HG03342 (cell line): ENCODE data around the gene ADAMTSL3.

Source experiments
- ATAC-seq: cut with Tn5 transposase; IDR thresholded peaks from one replicate; pipeline ENCODE4 v1.9.1; 2021; ENCODE audit warnings: mild to moderate bottlenecking, moderate library complexity; ENCODE audit not compliant: unreplicated experiment

ADAMTSL3 gene

DNA sequence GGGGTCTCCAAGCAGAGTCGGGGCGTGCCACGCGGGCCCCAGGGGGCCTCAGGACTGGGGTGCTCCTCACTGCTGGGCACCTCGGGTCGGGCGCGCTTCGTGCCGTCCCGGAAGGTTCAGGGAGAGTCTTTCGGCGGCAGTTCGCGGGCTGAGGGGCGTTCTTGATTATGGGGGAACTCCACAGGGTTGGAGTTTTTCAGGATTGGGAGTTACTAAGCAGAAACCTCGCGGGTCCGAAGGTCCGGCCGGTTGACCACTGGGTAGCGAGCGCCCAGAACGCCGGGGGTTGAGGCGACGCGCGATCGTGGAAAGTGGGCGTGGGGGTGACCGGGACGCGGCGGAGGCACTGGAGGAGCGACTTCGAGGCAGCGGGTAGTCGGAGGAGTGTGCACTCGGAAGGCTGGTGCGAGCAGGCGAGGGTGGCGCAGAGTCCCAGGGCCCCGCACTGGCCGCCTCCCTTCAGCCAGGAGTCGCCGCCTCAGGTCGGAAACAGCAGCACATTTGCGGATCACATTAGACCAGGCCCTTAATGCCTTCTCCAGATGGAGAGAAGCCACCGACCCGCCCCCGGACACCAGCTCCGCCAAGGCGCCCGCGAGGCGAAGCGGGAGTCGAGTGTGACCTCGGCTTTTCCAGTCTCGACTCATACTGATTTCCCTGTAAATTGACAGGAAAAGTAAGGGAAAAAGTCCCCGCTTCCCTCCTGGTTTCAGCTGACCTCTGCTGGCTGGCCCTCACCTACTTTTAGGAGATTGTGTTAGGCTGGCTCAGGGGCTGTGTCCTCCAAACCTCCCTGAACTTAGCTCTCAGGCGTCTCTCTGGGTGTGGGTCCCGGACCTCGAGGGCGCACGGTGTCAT lies 685 bp downstream of the ADAMTSL3 start:
- ATAC-seq, result no peak

GRCh38 chr15:83655237-83655616 lies 1.3 kb downstream of the ADAMTSL3 start:
- ATAC-seq, result no peak

DNA sequence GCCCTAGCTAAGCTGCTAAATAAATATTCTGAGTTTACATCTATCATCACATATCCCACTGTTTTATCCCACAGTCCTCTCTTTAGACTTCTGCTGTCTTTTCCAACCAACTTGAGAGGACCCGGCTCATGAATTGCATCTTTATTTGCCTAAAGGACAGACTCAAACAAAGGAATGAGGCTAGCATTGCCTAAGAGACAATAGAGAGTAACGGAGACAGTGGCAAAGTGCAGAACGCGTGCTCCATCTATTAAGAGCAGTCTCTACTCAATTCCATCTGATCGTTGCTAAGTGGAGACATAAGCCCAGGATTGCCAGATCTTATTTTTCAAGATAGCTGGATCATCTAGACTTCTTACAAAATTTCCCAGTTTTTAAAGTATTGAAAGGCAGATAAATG lies 2.3 kb downstream of the ADAMTSL3 start:
- ATAC-seq, result no peak

DNA sequence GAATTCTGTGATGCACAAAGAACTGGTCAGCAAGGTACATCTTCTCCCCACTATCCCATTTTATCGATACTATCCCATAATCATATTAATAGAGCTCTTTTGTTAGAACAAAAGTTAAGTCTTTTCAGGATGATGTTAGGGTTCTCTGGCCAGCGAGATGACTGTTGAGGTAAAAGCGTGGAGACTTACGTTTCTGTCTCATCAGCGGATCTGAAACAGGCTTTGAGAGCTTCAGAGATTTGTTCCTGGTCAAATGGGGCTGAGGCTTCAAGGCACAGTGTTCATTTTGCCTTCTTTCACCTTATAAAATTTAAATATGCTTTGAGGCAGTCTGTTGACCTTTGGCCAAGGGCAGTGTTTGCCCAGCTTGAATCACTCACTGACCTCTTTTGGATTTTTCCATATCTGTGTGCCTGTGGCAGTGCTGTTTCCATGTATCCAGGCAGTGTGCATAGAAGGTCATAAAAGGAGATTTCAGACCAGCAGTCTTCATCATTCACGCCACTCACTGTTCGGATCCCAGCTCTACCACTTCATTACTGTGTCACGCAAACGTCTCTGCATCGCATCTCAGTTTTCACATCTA lies 3.1 kb downstream of the ADAMTSL3 start:
- ATAC-seq, result no peak

- ATAC-seq, result no peak
Measured at GRCh38 chr15:83657549-83657948, 3.6 kb downstream of the ADAMTSL3 start.

DNA sequence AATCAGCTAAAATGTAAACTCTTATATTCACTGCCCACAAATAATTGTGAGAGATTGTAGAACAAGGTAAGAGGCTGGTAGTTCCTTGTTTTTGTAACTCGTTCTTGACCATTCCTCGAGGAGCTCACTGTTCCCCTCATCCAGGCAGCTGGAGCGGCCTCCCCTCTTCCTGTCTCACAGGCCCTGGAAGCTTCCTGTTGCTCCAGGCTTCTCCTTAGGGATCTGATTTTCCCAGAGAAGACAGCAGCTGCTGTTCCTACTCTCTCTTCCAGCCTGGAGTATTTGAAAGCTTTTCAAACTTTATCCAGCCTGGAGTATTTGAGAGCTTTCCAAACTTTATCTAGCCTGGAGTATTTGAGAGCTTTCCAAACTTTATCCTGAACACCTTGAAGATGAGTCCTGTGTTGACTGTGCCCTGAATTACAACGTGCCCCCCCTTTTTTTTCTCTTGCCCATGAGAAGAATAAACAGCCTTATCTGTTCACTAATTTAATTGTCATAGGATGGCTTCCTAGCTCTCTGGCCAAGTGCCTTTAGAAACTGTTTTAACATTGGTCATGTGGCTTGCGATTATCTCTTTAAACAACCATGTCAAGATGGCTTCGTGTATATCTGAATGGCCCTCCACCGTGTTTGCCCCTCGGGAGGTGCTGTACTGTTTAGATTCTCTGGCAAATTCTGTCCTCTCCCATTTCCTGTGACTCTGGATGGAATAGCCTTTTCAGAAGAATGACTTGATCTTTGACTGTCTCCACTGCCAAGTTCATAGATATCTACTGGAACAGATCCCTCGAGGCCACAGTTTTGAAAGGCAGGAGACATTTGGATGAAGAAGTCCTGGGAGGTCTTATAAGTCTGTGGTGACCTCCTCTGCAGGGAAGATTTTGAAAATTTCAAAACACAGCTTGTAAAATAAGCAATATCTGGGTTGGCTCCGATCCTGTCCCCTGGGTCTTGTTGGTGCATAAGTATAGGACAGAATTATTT lies 4.8 kb downstream of the ADAMTSL3 start:
- ATAC-seq, result no peak

DNA sequence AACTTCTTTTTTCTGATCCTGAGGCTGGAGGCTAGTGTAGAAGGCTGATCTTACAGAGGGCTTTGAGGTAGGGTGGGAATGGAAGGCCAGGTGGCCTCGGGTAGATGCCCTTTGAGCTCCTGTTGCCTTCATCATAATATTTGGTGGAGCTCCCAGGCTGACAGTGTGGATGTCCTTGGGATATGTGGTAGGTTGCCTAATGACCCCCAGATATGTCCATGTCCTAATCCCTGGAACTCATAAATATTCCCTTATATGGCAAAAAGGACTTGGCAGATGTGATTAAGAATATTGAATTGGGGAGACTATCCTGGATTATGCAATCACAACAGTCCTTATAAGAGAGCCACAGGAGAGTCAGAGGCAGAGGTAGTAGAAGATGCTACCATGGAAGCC lies 5.5 kb downstream of the ADAMTSL3 start:
- no peak for ATAC-seq

GRCh38 chr15:83665480-83665879 lies 11.6 kb downstream of the ADAMTSL3 start:
- no peak for ATAC-seq

- ATAC-seq, result no peak
Measured at GRCh38 chr15:83670672-83671229, 16.8 kb downstream of the ADAMTSL3 start.

DNA sequence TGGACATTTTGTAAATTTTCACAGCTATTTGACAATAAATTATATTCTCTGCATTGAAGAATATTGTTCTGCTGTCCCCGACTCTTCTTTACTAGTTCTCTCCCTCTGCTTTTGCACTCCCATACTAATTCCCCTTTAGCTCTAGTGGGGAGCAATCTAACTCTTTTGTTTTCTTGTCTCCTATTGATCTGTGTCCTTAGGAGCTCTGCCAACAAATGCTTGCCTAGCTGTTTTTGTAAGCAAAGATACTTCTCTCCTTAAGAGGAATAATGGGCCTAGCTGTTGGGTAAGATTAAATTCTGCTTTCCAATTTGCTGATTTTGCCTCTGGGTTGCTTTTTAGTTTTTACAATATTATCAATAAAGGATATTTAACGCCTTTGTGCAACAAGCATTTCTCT lies 17.7 kb downstream of the ADAMTSL3 start:
- ATAC-seq, result no peak

DNA sequence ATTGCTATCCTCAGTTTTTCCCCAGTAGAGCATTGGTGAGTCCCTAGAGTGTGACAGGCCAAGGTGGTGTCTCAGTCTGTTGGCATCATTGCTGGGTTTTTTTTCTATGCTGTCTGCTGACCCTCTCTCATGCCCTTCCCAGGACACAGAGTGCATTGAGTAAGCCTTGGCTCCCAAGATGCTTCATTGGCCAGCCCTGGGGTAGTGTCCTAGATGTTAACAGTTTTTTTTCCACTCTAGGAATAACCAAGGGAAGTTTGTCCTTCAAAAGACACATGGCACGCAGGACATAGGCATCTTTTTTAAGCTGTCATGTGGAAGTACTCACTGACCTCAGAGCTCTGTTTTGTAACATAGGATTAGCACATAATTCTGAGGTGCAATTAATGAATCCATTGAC lies 19.5 kb downstream of the ADAMTSL3 start:
- ATAC-seq, result no peak

GRCh38 chr15:83682476-83683088 lies 28.7 kb downstream of the ADAMTSL3 start:
- ATAC-seq, result no peak

GRCh38 chr15:83685916-83686332 lies 32.0 kb downstream of the ADAMTSL3 start:
- no peak for ATAC-seq

DNA sequence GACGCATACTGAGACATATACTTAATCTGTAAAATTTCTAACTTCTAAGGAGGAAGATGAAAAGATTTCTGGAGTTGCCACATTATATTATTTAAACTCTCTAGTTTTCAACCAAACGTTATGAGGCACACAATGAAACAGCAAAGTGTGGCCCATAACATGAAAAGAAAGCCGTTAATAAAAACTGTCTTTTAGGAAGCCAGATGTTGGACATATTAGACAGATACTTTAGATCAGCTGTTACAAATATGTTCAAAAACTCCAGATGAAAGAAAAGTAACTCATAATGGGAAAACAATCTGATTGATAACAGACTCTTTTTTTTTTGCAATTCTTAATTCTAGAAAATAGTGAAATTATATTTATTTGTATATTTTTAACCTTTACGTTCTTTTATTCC lies 34.3 kb downstream of the ADAMTSL3 start:
- ATAC-seq, result no peak

GRCh38 chr15:83690676-83691075 lies 36.8 kb downstream of the ADAMTSL3 start:
- ATAC-seq, result no peak

DNA sequence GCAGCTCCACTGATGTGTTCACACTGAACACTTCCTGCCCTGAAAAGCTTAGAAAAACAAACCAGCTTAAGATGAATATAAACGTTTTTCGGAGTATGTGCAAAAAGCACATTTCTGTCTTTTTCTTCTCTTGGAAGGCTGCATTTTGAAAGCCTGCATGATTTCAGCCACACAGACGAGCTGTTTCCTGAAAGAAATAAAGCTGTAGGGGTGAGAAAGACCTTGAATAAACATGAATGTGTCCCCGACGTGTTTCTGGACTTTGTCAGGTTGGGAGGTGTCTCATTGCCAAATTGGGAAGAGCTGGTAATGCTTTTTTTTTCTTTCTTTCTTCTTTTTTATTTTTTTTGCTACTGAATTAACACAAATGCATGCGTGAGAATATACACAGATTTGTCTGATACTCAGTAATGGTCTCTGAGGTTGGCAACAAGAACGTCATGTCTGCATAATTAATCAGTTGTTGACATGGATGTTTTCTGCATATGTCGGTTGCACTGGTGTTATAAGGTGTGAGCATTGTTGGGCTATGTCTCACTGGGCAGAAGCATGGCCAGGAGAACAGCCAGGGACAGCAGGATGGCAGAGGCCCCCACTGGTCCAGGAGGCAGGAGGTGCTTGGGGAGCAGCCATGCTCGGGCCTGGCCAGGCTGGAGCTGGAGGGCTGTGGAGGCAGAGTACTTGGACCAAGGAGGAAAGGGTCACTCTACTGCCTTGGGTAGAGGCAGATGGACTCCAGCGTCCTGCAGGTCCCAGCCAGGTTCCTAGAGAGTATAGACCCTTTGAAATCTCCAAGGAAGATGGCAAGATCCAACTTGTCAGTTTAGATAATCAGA lies 39.0 kb downstream of the ADAMTSL3 start:
- ATAC-seq, result no peak

DNA sequence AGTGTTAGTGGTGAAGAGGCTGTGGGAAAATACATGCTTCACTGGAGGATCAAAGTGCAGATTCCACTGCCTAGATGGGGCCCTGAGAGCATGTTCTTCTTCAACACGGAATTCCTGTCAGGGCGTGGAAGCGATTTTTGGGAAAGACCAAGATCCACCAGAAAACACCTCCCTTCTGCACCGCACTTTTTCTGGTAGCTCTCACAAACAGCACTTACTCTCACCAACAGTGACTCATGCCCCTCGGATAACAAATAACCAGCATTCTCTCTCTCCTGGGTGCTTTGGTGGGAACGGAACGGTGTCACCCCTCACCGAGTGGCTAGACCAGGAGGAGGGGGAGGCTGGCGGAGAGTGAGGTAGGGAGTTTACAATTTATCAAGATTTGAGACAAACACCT lies 40.1 kb downstream of the ADAMTSL3 start:
- ATAC-seq, result no peak

DNA sequence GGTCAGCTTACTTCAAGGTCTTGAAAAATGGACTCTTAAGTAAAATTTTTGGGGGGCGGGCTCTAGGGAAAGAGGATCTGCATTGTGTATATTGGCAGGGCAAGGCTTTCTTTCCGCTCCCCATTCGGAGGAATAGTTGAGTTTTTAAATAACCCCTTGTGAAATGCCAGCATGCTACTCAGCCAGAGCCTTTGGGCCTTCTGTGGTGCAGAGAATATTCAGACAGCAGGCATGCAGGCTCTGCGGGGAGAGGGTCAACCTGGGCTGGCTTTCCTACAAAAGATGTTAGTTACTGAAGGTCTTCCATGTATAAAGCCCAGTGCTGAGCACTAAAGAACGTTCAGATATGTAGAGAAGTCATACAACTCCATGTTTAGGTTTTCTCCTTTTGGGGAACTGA lies 40.6 kb downstream of the ADAMTSL3 start:
- ATAC-seq, result no peak

- no peak for ATAC-seq
Measured at GRCh38 chr15:83695246-83695645, 41.3 kb downstream of the ADAMTSL3 start.

GRCh38 chr15:83695901-83696425 lies 42.0 kb downstream of the ADAMTSL3 start:
- no peak for ATAC-seq
